ENCODE data around the gene KCNIP3.
"Not testable (repeated sequence)": the region's sequence is repeated elsewhere in the genome, so short reads cannot be mapped to it uniquely, and the experiment has no call there.

The KCNIP3 gene

DNA sequence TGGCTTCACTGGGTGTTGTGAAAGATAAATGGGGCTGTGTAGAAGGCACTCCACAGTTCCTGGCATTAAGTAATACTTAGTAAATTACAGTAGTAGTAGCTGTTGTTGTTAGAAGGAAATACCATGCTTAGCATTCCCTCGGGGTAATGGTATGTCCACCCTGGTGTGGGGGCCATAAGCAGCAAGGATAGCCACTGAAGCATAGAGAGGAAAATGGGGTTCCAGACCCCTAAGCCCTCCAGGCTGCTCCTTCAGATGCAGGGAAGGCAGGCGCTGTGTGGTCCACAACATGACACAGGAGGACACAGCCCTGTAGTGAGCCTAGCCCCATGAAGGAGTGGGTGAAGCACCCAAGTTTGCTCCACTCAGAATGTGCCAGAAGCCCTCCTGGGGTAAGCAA lies 136.8 kb downstream of the KCNIP3 start:
- H3K27me3 Mint-ChIP-seq, CTCF ChIA-PET, H3K36me3 Mint-ChIP-seq, H3K9me3 Mint-ChIP-seq, H3K4me1 Mint-ChIP-seq, H3K27ac Mint-ChIP-seq, H3K4me3 Mint-ChIP-seq, DNase-seq: not testable (repeated sequence)

DNA sequence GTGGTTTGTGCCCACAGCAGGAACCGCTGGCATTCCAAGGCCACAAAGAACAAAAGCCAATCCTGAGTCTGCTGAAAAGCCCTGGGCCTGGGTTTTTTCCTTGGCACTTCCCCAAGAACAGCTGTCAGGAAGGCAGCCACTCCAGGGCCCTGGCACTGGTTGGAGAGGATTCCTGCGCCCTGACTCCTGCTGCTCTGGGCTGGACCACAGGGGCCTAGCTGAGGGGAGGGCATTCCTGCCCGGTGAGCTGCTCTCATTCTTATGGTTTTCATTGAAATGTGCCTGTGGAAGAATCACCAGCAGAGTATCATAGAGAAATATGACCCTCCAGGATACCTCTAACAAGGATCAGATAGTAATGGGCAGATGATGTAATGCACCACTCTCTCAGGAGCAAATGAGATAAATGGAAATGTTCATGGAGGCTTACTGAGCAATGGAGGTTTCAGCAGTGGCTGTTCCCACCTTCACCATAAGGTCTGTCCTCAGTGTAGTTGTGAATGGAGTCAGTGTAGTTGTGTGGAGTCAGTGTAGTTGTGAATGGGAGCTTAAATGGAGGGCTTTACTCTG lies 137.4 kb downstream of the KCNIP3 start:
- H3K9me3 Mint-ChIP-seq, H3K4me1 Mint-ChIP-seq, CTCF ChIA-PET: not testable (repeated sequence)

DNA sequence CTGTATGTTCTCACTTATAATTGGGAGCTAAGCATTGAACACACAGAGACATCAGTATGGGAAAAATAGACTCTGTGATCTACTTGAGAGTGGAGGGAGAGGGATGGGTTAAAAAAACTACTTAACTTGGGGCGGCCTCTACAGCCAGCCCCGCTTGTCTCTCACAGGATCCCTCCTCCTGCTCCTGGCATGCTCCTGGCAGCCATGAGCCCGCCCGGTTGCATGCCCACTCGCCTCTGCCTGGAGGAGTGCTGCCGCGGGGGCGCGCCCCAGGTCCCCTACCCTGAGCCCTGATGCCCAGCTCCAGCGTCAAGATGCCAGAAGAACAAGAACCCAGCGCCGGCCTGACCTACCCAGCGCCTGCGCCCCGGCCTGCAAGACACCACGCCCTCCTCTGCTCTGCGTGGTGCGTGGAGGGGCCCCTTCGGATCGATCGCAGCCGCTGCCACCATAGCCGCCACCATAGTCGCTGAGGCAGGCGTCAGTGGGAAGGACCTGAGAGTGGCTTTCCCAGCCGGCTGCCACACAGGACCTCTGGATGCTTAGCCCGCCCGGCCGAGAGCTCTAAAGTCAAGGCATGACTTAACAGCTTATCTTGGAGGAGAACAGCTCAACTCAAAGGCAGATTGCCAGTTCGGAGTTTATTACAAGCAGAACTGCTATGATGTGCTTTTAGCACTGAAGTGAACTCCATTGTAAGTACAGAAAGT lies 138.2 kb downstream of the KCNIP3 start:
- H3K27ac Mint-ChIP-seq, H3K4me1 Mint-ChIP-seq, H3K9me3 Mint-ChIP-seq, DNase-seq, H3K4me3 Mint-ChIP-seq, CTCF ChIA-PET, H3K27me3 Mint-ChIP-seq, H3K36me3 Mint-ChIP-seq: not testable (repeated sequence)

More for the DNA sequence above, 137.4 kb downstream of the KCNIP3 start:
- not testable (repeated sequence) for H3K27ac Mint-ChIP-seq, H3K4me3 Mint-ChIP-seq, H3K36me3 Mint-ChIP-seq, H3K27me3 Mint-ChIP-seq, DNase-seq

Data from activated naive CD4-positive, alpha-beta T cell treated with anti-CD3 and anti-CD28 coated beads, Interleukin-2, amount 10 ng/mL, durations not matched to agents 7 days and 5 days (primary cell).